ENCODE results near the gene ZFC3H1. TPM values are rescaled to one million over a fixed set of nuclear protein-coding genes. Genes with fewer than 3 reads are reported as not detected.

The ZFC3H1 gene
- total and polyA plus RNA-seq, 9 of the 15 experiments (the other 6 are each of a cell fraction or from before 2014, with no cell fraction given): 14.8 to 80.5 (median 22.1) TPM

DNA sequence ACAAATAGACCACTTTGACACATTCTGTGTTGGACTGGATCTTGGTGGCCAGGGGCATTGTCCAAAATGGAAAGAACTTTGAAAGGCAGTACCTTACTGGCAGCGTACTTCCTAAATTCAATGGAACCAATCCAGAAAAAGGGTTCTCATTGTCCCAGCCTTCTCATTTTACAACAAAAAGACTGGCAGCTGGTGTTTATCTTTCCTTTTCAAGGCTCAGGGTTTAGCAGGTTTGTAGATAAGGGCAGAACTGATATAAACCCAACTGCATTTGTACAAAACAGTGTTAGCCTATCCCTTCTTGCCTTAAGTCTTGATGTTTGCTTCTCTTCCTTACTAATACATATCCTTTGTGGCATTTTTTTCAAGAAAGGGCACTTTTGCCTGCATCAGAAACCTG, 8.2 kb upstream of the ZFC3H1 start:
- H2AFZ ChIP-seq (ENCODE audit: low read depth, low read length): peak overlapping the region; percentile 69
- H3K9me1 ChIP-seq (ENCODE audit: control insufficient read depth, insufficient read depth, low read length): no peaks in the 10 kb centered on the region
- H3K4me2 ChIP-seq (ENCODE audit: insufficient read depth, low read length): peak overlapping the region; percentile 59
- H4K20me1 ChIP-seq (replicated peaks; ENCODE audit: control insufficient read depth, insufficient read depth, low read length): no peaks in the 10 kb centered on the region
- H3K36me3 ChIP-seq (ENCODE audit: control insufficient read depth, insufficient read depth, low read length): no peaks in the 10 kb centered on the region
- H3K27me3 ChIP-seq (ENCODE audit: control insufficient read depth in 2 of 2, insufficient read depth in 2 of 2, low read length in 2 of 2): no peaks in the 10 kb centered on the region
- DNase-seq (ENCODE audit: extremely low read depth in 1 of 4, low spot score in 3 of 4) (peak in 2 of 4 experiments; percentile 47 to 66), FAIRE-seq (peak; percentile 48), ATAC-seq (peak; percentile 61)
- H3K4me1 ChIP-seq (replicated peaks in 1 of 2; ENCODE audit: control insufficient read depth in 2 of 2, insufficient read depth in 2 of 2, low read length in 2 of 2): peaks cover 0 to 27% of the 10 kb centered on the region in 2 experiments; a peak in 2 of 5 replicates
- POLR2A ChIA-PET: interaction anchor here (0.9 to 1.1 kb wide), 2 partner anchors 8 to 14 kb away, joined by 3 to 9 read pairs; partner anchors contain the start of genes THAP2, TMEM19 and ZFC3H1
- BruUV-seq (replicated peaks): no TSS peak
- no peak overlapping the region for H3K4me3 ChIP-seq
- CTCF ChIA-PET (ENCODE audit: low intra/inter-chr PET ratio): no interaction called here
- intact Hi-C loops (cut with micrococcal nuclease) (no loop called here), in situ Hi-C loops (cut with MboI) (no loop called here)
- H3K27ac ChIP-seq (ENCODE audit: extremely low read depth, low read depth, low read length): peak overlapping the region; percentile 65
- H3K9me3 ChIP-seq (replicated peaks; ENCODE audit: control insufficient read depth, insufficient read depth, low read depth, low read length): no peaks in the 10 kb centered on the region
- peak overlapping the region in 1 of 2 experiments; percentile 38; a peak in 2 of 4 replicates for H3K9ac ChIP-seq (ENCODE audit: insufficient read depth in 1 of 2, low read depth in 2 of 2, low read length in 2 of 2)
- peaks cover 7% of the 10 kb centered on the region; the same call in 1 of the 3 replicates for H3K79me2 ChIP-seq (ENCODE audit: control insufficient read depth, insufficient read depth, low read length)
- 8% methylated on average over 1 of the region's 1 CpG for WGBS (ENCODE audit: insufficient coverage, low coverage, missing lambda C conversion rate)
- no peak for TF ChIP-seq ZBTB17 (CRISPR knock-in tag; IDR thresholded peaks at IDR 0.05)
- TF ChIP-seq, protein P1, sequence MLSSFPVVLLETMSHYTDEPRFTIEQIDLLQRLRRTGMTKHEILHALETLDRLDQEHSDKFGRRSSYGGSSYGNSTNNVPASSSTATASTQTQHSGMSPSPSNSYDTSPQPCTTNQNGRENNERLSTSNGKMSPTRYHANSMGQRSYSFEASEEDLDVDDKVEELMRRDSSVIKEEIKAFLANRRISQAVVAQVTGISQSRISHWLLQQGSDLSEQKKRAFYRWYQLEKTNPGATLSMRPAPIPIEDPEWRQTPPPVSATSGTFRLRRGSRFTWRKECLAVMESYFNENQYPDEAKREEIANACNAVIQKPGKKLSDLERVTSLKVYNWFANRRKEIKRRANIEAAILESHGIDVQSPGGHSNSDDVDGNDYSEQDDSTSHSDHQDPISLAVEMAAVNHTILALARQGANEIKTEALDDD (IDR thresholded peaks at IDR 0.05): peak; percentile 46; the same call in 1 of the 2 replicates
- no peak for TF ChIP-seq NRF1 (conservative IDR thresholded peaks at IDR 0.05 in 1 of 2, IDR thresholded peaks at IDR 0.05 in 1 of 2)
- no peak for TF ChIP-seq DIDO1 (tag; IDR thresholded peaks at IDR 0.05; ENCODE audit: low read depth)
- TF ChIP-seq NFIC (IDR thresholded peaks at IDR 0.05): peak; percentile 70
- no peak for TF ChIP-seq SRSF1 (IDR thresholded peaks at IDR 0.05; ENCODE audit: low read depth, low read length)
- no peak for TF ChIP-seq ZNF668 (CRISPR knock-in tag; IDR thresholded peaks at IDR 0.05)
- no peak for TF ChIP-seq ZNF146 (CRISPR knock-in tag; IDR thresholded peaks at IDR 0.05; ENCODE audit: unreplicated experiment)
- no peak for TF ChIP-seq RBM15 (IDR thresholded peaks at IDR 0.05; ENCODE audit: insufficient read depth, low read length)
- TF ChIP-seq ZNF239 (CRISPR knock-in tag; IDR thresholded peaks at IDR 0.05): no peak
- TF ChIP-seq CSDE1 (IDR thresholded peaks at IDR 0.05): no peak
- peak; percentile 77; the same call in 1 of the 2 replicates for TF ChIP-seq ZNF644 (tag; IDR thresholded peaks at IDR 0.05; ENCODE audit: low read depth)
- no peak for TF ChIP-seq SRF (CRISPR knock-in tag; IDR thresholded peaks at IDR 0.05)
- TF ChIP-seq TCF7 (IDR thresholded peaks at IDR 0.05; ENCODE audit: borderline replicate concordance): no peak
- TF ChIP-seq TEAD4 (IDR thresholded peaks at IDR 0.05; ENCODE audit: low read length): peak; percentile 78
- TF ChIP-seq TEAD4 (CRISPR knock-in tag; IDR thresholded peaks at IDR 0.05; ENCODE audit: borderline replicate concordance): no peak
- peak; percentile 58; the same call in 1 of the 2 replicates for TF ChIP-seq HDAC2 (IDR thresholded peaks at IDR 0.05)
- TF ChIP-seq ARID2 (IDR thresholded peaks at IDR 0.05): no peak
- no peak for TF ChIP-seq ZNF444 (CRISPR knock-in tag; IDR thresholded peaks at IDR 0.05)
- peak; percentile 15; the same call in 1 of the 2 replicates for TF ChIP-seq ATF7 (IDR thresholded peaks at IDR 0.05)
- TF ChIP-seq TAF1 (IDR thresholded peaks at IDR 0.05; ENCODE audit: control insufficient read depth, extremely low read depth, insufficient read depth, low read length, severe bottlenecking): no peak
- TF ChIP-seq SMAD1 (IDR thresholded peaks at IDR 0.05; ENCODE audit: low read depth, low read length, partially characterized antibody): no peak
- TF ChIP-seq KAT7 (CRISPR knock-in tag; IDR thresholded peaks at IDR 0.05; ENCODE audit: borderline replicate concordance): no peak

Measured in K562 (cell line).